Right lobe of liver (tissue), 4 donors: ENCODE results near the gene GRK6.
"Not testable (repeated sequence)": the region's sequence is repeated elsewhere in the genome, so short reads cannot be mapped to it uniquely, and the experiment has no call there.

Experiments
- CTCF ChIP-seq, 4 donors: fragments of 200-600 bp in 3 of 4; fragments of 450-650 bp in 1 of 4; IDR thresholded peaks; one replicate each; pipeline versions ENCODE4 v1.5.1 to v1.8.0; 2016 to 2022; ENCODE audit warnings: antibody characterized with exemption in 4 of 4, mild to moderate bottlenecking in 2 of 4
- POLR2A ChIP-seq: fragments of 450-650 bp; IDR thresholded peaks from one replicate; pipeline ENCODE4 v1.6.1; 2017; ENCODE audit warnings: antibody characterized with exemption, mild to moderate bottlenecking
- donor health status: DM: no; HTN: no; CAD: no.
- donor health status: DM: no; HTN: no; CAD: no.
- donor health status: DM: no; HTN: yes; CAD: no.

GRCh38 chr5:177417081-177417480, 9.4 kb upstream of the GRK6 start:
- TF ChIP-seq CTCF (IDR thresholded peaks at IDR 0.05); POLR2A: not testable (repeated sequence)
